NCI-H2227 treated with DMSO at 0.1 percent for 48 hours (cell line): ENCODE measurements around the gene SMAD3.

Experiments
- DNase-seq: peaks from one replicate; lab custom pipeline; 2025; lab: John Stamatoyannopoulos, UW

The SMAD3 gene

GRCh38 chr15:67036775-67037555 is 28.4 kb upstream of the SMAD3 start:
- DNase-seq: no peak

- no peak for DNase-seq
These were observed 27.7 kb upstream of the SMAD3 start for GRCh38 chr15:67037694-67038093.

DNA sequence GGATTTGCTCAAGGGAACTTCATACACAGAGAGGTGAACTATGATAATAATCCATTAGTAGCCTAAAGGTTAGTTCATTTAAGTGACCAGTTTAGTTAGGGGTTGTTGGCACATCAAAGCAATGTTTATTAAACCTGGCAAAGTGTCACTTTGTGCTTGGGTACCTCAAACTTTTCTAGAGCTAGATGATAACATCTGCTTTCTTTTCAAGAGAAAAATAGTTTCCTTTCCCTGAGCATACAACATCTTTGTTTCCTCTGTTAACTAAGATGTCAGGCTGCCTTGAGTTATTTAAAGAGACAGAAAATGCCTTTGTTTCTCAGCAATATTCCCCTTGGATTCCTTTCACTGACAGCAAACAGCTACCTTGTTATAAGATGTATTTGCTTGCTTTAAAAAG is 26.7 kb upstream of the SMAD3 start:
- no peak for DNase-seq

DNA sequence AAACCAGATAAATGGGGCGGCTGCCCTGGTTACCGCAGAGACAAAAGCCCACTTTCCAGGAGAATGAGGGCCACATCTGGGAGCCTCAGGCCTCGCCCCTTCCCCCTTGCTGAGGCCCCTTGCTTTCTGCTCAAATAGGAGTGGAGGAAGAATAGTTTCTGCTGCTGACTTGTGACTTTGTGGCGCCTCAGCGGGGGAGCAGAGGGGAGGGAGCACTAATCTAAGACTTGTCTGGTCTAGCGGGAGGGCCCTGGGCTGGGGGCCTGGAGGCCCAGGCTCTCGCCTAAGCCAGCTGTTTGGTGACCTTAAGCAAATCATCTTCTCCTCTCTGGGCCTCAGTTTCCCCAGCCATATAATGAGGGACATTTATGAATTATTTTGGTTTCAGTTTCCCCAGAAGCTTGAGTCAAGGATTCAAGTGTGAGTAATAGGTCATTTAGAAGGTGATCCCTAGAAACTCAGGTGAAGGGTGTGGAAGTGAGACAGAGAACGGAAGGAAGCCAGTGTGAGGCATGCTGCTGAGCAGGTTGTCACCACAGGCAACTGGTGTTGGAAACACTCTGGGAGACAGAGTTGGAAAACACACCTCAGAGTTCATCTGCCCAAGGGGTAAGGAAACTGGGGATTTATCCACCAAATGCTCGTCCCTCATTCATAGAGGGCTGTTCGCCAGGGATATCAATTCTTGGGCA is 25.9 kb upstream of the SMAD3 start:
- DNase-seq: no peak

DNA sequence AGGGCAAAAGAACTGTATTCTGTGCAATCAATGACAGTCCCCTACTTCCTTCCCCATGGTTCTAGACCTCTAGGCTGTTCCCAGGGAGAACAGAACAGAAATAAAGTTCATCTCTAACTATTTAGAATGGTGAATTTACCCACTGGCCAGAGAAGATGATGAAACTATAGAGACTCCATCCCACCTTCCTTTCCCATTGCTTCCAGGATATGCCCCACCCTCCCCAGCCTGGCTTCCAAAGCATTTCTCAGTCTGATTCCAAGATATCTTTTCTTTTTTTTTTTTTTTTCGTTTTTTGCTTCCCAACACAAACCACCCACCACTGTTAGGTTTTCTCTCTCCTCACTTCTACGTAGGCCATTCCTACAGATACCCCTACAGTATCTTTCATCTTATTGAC is 25.1 kb upstream of the SMAD3 start:
- no peak for DNase-seq

GRCh38 chr15:67042551-67043142 is 22.8 kb upstream of the SMAD3 start:
- no peak for DNase-seq

GRCh38 chr15:67043939-67044771 is 21.2 kb upstream of the SMAD3 start:
- no peak for DNase-seq

- no peak for DNase-seq
These were observed 18.2 kb upstream of the SMAD3 start for GRCh38 chr15:67047149-67047661.

- no peak for DNase-seq
These were observed 16.8 kb upstream of the SMAD3 start for GRCh38 chr15:67048281-67049279.

- no peak for DNase-seq
These were observed 15.9 kb upstream of the SMAD3 start for GRCh38 chr15:67049351-67050044.

GRCh38 chr15:67050062-67050461 is 15.3 kb upstream of the SMAD3 start:
- DNase-seq: no peak

DNA sequence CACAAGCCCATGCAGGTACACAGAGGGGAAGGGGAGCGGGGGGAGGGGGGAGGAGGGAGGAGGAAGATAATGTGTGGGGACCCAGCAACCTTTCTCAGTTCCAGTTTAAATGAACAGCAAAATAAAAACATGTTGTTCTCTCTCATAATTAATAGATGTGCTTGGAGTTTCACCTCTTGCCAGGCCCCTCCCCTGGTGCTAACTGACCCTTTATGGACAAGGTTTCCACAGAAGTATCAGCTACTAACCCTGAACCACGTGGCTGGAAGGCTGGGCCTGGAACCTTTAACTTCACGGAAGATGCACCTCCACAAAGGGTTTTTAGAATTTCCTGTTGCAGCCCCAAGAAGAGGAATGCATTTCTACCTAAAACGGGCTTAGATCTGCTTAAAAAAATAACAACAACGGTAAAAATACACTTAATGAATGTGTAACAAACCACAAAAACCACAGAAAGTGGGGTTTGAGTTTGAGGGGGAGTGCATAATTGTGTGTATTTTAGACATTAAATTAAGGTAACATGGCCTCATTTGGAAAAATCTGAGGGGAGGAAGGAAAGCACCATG is 14.8 kb upstream of the SMAD3 start:
- no peak for DNase-seq

DNA sequence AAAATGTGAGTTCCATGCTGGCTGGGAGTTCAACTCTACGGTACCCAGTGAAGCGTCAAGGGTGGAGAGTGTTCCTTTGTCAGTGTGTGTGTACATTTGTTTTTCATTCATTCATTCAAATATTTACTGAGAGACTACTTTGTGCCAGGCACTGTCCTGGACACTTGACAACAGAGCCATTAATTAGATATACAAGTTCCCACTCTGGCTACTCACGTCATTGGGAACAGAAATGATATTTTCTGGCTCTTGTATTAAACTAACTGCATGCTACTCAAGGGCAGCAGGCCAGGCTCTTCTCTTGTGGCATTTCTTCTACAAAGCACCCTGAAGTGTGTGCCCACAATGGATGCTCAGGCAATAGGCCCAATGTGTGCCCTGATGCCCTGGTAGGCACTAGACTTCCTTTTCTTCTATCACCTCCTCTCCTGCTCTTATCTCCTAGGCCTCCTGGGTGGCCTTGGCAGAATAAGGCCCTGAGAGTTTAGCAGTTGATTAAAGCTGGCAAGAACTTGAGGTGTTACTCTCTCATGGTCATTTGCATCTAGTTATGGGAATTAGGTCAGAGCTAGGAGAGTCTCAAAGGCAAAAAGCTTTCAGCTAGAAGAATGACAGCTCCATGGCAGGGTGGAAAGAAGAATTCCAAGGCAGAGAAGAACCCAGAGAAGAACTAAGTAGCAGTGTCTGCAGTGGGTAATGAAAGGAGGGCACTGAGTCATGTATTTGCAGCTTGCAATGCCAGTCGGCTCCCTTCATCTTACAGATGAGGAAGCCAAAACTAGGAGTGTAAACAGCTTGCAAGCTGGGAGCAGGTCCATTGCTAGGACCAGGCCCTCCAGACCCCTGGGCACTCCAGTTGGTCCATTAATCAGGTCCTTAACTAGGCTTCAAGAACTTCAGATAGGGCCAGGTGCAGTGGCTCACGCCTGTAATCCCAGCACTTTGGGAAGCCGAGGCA is 14.0 kb upstream of the SMAD3 start:
- DNase-seq: no peak

DNA sequence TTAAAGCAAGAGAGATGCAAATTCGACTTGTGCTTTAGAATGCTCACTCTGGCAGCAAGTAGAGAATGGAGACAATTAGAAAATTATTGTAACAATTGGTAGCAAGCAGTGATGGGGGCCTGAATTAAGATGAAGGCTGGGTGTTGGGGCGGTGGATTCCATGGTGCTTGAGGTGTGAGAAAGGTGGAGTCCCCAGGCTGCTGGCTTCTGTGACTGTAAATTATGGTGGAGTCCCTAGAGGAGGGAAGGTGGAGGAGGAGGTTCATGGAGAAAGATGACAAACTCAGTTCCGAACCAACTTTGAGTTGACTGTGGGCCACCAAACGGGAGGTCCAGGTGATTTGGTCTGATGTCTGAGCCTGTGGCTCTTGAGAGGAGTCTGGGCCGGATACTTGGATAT is 10.7 kb upstream of the SMAD3 start:
- DNase-seq: no peak

DNA sequence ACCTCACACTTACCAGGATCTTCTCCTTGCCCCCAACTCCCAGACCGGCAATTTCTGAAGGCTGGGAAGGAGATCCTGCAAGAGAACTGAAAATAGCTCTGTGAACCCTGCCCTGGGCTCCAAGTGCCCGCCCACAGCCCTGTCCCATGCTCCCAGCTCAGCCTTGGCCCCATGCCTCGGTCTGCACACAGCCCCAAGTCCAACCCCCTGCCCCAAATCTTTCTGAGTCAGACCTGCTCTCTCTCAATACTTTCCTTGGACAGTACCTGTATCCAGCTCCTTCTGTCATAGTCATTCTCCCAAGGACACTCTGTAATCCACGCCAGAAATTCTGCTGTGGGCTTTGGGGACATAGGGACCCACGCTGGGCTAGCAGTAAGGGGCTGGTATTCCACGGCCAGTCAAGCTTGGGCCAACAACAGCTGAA is 6.3 kb upstream of the SMAD3 start:
- no peak for DNase-seq

- DNase-seq: no peak
These were observed 3.5 kb upstream of the SMAD3 start for GRCh38 chr15:67061811-67062368.

GRCh38 chr15:67062369-67062985 is 2.9 kb upstream of the SMAD3 start:
- DNase-seq: no peak
